Central memory CD4-positive, alpha-beta T cell (primary cell): ENCODE results near the gene ARMCX1.
"Not testable (repeated sequence)": the region's sequence is repeated elsewhere in the genome, so short reads cannot be mapped to it uniquely, and the experiment has no call there.

ENCODE experiments used
- DNase-seq: peaks from one replicate; pipeline ENCODE4 v3.0.0; 2022
- total RNA-seq, 3 experiments: gene quantifications; one replicate each; lab custom pipeline; 2026; lab: John Stamatoyannopoulos, UW

The ARMCX1 gene
- 0.38 to 1.9 (median 1.6) reads per million in 3 experiments for total RNA-seq

DNA sequence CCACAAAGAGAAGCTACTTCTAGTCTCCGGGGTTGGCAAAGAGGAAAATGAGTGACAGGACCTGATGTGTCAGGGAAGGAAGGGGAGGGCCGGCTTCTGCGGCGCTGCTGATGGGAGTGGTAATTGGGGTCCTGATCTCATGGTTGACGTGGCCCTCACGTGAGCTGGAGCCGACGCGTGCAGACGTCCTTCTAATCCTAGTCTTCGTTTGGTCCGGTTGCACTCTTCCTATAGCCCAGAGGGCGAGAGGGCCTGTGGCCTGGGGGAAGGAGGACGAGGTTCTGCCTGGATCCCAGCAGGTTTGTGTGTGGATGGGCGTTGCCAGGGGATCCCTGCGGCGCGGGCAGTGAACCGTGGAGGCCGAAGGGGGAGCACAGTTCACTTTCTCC lies at the start of gene ARMCX1:
Gene ARMCX1 (plus strand): TSS at position 186 of the 389 bp plus-strand sequence. CDS start 2,384 bp downstream, outside the sequence.
- no peak for DNase-seq

DNA sequence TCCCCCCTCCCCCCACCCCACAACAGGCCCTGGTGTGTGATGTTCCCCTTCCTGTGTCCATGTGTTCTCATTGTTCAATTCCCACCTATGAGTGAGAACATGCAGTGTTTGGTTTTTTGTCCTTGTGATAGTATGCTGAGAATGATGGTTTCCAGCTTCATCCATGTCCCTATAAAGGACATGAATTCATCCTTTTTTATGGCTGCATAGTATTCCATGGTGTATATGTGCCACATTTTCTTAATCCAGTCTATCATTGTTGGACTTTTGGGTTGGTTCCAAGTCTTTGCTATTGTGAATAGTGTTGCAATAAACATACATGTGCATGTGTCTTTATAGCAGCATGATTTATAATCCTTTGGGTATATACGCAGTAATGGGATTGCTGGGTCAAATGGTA lies 47.4 kb upstream of the ARMCX1 start:
- DNase-seq = not testable (repeated sequence)

DNA sequence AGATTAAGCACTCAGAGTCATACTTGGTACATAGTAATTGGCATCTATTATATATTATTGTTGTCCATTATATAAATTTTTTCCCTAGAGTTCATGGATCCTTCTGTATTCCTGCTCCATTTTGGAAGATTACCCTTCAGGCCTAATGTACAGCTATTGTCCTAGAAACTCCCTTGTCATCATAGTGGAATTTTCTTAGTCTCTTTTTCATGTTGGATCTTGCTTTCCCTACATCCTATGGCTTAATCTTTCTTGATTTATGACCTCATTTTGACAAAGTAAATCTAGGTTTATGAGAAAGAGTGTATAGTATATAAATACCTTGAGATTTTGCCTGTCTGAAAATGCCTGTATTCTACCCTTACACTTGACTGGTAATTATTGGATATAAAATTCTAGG lies 43.0 kb upstream of the ARMCX1 start:
- DNase-seq = no peak

DNA sequence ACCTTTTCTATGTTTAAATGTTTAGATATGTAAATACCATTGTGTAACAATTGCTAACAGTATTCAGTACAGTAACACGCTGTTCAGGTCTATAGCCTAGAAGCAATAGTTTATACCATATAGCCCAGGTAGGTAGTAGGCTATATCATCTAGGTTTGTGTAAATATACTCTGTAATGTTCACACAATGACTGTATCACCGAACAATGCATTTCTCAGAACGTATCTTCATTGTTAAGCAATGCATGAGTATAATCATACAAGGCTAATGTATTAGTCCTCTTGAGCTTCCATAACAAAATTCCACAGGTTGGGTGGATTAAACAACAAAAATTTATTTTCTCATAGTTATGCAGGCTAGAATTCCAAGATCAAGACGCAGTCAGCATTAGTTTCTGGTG lies 42.4 kb upstream of the ARMCX1 start:
- DNase-seq = no peak

DNA sequence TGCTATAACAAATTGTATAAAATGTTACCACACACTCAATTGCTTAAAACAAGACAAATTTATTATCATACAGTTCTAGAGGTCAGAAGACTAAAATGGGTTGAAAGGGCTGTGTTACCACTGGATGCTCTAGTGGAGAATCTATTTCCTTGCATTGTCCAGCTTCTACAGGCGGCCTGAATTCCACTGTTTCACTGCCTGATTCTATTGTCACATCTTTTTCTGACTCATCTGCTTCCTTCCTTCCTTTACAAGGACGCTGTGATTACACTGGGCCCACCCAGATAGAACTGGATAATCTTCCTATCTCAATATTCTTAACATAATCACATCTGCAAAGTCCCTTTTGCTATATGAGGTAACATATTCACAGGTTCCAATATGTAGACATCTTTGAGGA lies 19.4 kb upstream of the ARMCX1 start:
- no peak for DNase-seq

DNA sequence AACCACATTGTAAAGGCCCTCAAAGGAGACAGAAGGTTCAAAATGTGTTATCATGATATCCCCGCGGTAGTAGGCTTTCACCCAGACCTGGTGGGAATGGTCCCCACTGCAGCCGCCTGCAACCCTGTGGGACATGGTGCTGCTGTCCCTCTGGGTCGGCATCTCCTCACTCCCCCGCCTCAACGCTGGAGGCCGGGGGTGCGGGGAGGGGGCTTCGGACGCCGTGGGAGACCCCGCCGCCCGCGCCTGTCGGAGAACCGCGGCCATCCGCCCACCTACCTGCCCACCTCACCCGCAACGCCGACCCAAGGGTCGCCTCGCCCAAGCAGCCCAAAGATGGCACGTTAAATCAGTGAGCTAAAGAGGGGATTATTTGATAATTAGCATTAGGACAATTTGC lies 11.2 kb upstream of the ARMCX1 start:
- DNase-seq = no peak

DNA sequence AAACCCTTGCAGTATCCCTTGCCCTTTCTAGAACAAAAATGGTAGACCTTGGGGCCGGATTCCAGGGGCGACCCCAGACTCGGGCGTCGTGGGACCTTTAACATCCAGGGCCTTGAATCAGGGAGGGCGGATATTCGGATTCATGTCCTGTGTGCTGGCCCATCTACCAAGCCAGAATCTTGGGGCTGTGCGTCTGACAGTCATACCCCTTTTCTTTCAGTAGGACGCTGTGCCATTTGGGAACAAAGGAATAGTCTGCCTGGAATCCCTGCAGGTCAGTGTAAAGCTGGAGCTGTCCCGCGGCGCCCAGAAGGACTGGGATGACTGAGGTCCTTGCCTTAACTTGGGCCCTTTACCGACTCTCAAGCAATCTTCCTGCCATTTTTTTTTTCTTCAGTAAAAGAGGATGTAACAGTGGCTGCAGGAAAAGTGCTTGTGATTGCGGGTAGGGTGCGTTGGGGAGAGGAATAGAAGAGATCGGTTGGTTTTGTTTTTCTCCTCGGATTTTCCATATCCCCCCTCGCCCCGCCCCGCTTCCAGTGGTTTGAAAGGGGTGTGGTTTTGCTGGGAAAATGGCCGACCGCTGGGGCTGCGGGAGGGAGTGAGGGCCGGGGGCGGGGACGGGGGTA lies 518 bp downstream of the ARMCX1 start:
- no peak for DNase-seq

DNA sequence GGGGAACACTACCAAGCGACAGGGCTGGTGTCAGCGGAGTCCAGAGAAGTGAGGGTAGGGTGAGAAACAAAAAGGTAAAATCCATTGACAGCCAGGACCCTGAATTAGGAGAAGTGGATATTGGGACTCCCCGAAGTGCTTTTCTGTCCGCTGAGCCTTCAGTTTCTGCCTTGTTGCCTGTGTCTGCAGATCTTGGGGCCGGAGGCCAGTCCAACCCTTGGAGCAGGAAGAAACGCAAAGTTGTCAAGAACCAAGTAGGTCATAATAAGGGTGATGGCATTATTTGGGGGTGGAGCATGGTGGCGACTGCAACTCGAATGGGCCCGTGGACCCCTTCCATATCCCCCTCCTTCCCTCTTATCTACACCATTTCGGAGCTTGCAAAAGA lies 1.0 kb downstream of the ARMCX1 start:
- DNase-seq = no peak

DNA sequence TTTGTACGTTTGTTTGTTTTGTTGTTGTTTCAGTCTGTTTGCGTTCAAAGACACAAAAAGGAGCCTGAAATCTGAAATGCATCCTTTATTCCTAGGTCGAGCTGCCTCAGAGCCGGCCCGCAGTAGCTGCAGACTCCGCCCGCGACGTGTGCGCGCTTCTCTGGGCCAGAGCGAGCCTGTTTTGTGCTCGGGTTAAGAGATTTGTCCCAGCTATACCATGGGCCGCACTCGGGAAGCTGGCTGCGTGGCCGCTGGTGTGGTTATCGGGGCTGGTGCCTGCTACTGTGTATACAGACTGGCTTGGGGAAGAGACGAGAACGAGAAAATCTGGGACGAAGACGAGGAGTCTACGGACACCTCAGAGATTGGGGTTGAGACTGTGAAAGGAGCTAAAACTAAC lies 2.4 kb downstream of the ARMCX1 start:
- no peak for DNase-seq

DNA sequence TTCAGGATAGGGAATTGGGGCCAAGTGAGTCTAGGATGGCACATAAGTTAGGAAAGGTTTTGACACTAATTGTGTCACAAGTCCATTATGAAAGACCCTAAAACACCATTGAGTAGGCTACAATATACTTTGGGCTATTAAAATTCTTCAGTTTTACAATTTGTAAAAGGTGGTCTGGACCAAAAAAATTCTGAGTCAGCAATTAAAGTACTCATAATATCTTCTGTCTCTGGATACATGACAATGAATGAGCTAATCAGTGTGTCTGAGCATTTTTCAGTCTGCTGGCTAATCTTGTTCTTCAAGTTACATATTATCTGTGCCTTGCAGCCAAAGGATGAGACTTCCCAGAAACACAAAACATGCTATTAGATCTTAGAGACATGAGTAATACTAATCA lies 14.3 kb downstream of the ARMCX1 start:
- no peak for DNase-seq

DNA sequence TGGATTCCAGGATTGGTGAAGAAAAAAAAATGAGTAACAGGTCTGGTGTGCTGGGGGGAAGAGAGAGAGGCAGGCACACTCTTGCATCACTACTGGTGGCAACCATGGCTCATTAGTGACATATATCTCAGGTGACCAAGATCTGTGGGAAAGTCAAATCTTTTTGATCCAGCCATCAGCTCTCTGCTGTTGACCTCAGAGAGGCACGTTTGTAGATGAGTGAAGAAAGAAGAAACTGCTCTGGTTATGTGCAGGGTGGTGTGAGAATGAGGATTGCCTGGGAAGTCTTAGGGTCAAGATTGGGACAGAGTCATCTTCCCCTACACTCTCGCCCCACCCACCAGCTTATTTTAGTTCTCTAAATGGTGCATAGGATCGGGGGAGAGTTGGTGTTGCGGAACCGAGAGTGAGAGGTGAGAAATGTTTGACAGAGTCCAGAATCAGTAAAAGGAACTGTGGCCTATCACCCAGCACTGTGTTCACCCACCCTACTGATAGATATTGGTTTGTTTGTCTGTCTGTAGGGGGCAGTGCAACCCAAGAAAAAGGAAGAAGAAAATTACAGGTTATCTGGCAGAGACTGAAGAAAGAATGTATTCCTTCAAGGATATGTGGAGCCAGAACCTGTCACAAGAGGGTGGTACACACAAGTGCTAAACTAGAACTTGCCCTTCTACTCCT lies 45.5 kb downstream of the ARMCX1 start:
- peak; percentile 48 for DNase-seq

DNA sequence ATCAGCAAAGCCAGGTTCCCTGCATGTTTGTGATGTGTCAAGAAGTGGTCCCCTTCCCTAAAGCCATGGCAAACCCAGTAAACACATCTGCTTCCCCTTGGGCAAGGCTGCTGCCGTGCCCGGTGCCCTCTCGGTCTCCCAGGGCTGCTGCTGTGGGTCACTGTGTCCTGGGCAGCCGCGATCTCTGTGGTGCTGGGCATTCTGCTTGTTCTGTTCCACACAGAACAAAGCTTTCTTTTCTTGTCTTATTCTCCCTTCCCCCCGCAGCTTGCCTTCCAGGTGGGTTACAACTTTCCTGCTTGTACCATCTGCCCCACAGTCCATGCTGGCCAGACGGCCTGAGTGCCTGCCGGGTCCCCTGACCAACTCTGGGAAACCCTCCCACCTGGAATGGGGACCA lies 49.2 kb downstream of the ARMCX1 start:
- DNase-seq = not testable (repeated sequence)

DNA sequence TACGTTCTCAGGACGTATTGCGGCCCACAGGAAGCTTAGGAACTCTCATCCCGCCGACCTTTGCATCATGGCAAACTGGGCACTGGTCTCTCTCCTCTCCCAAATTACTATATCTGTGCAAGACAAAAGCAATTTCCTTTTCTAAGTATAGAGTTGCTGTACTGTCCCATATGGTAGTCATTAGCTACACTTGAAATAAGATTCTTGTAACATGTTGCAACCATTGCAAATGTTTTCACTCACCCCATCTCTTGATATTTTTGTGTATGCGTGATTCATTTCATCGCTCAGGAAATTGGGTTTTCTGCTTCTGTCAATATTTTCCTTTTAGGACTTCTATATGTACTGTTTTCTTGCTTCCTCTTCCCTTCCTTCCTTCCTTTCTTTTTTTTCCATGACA lies 51.7 kb downstream of the ARMCX1 start:
- DNase-seq = no peak
